Stimulated activated memory B cell treated with anti-CD40 and anti-IgM and Interleukin-4, amounts not matched to agents 10 μg/mL and 1 μg/mL and 100 μg/mL, for 72 hours (primary cell): ENCODE measurements around the gene FER1L5.

Experiments used
- ATAC-seq: fragments of 150-1000 bp; cut with Tn5 transposase; 2 replicates; pipeline ENCODE4 v1.10.0; 2021
- H3K27ac Mint-ChIP-seq: one replicate; pipeline ENCODE4 v1.8.0; 2022; ENCODE audit warnings: mild to moderate bottlenecking, mixed read lengths
- H3K27me3 Mint-ChIP-seq: one replicate; pipeline ENCODE4 v1.8.0; 2022; ENCODE audit warnings: mixed read lengths
- H3K36me3 Mint-ChIP-seq: one replicate; pipeline ENCODE4 v1.8.0; 2022; ENCODE audit warnings: mixed read lengths
- H3K4me1 Mint-ChIP-seq: one replicate; pipeline ENCODE4 v1.8.0; 2022; ENCODE audit warnings: mixed read lengths
- H3K4me3 Mint-ChIP-seq: one replicate; pipeline ENCODE4 v1.8.0; 2022; ENCODE audit warnings: mild to moderate bottlenecking, moderate library complexity, mixed read lengths
- H3K9me3 Mint-ChIP-seq: one replicate; pipeline ENCODE4 v1.8.0; 2022; ENCODE audit warnings: mixed read lengths

Gene FER1L5

GRCh38 chr2:96683972-96684820 lies 41.6 kb downstream of the FER1L5 start:
- Mint-ChIP-seq H3K27ac (no peak overlapping the region), H3K36me3 (no peaks in the 10 kb centered on the region), H3K9me3 (no peaks in the 10 kb centered on the region), H3K4me3 (no peak overlapping the region), H3K4me1 (no peaks in the 10 kb centered on the region), H3K27me3 (peaks cover 43% of the 10 kb centered on the region)
- ATAC-seq: no peak

GRCh38 chr2:96684883-96685576 lies 42.5 kb downstream of the FER1L5 start:
- no peak overlapping the region for H3K4me3 Mint-ChIP-seq
- H3K27ac Mint-ChIP-seq: no peak overlapping the region
- no peaks in the 10 kb centered on the region for H3K9me3 Mint-ChIP-seq
- peaks cover 41% of the 10 kb centered on the region for H3K27me3 Mint-ChIP-seq
- ATAC-seq: no peak
- no peaks in the 10 kb centered on the region for H3K36me3 Mint-ChIP-seq
- H3K4me1 Mint-ChIP-seq: no peaks in the 10 kb centered on the region

GRCh38 chr2:96685577-96686459 lies 43.3 kb downstream of the FER1L5 start:
- ATAC-seq: no peak
- no peaks in the 10 kb centered on the region for H3K36me3 Mint-ChIP-seq
- no peak overlapping the region for H3K4me3 Mint-ChIP-seq
- H3K4me1 Mint-ChIP-seq: no peaks in the 10 kb centered on the region
- peaks cover 34% of the 10 kb centered on the region for H3K27me3 Mint-ChIP-seq
- no peaks in the 10 kb centered on the region for H3K9me3 Mint-ChIP-seq
- H3K27ac Mint-ChIP-seq: no peak overlapping the region

GRCh38 chr2:96687266-96687665 lies 44.7 kb downstream of the FER1L5 start:
- ATAC-seq: no peak
- H3K27me3 Mint-ChIP-seq: peaks cover 34% of the 10 kb centered on the region
- H3K4me1 Mint-ChIP-seq: no peaks in the 10 kb centered on the region
- H3K4me3 Mint-ChIP-seq: no peak overlapping the region
- H3K36me3 Mint-ChIP-seq: no peaks in the 10 kb centered on the region
- H3K27ac Mint-ChIP-seq: no peak overlapping the region
- no peaks in the 10 kb centered on the region for H3K9me3 Mint-ChIP-seq

GRCh38 chr2:96687711-96688640 lies 45.4 kb downstream of the FER1L5 start:
- ATAC-seq: no peak
- Mint-ChIP-seq H3K9me3 (no peaks in the 10 kb centered on the region), H3K4me1 (no peaks in the 10 kb centered on the region), H3K36me3 (no peaks in the 10 kb centered on the region), H3K27me3 (peaks cover 34% of the 10 kb centered on the region), H3K4me3 (no peak overlapping the region), H3K27ac (no peak overlapping the region)

GRCh38 chr2:96688649-96689430 lies 46.3 kb downstream of the FER1L5 start:
- Mint-ChIP-seq H3K27ac (no peak overlapping the region), H3K36me3 (no peaks in the 10 kb centered on the region), H3K9me3 (no peaks in the 10 kb centered on the region), H3K27me3 (peaks cover 34% of the 10 kb centered on the region), H3K4me3 (no peak overlapping the region), H3K4me1 (no peaks in the 10 kb centered on the region)
- no peak for ATAC-seq

GRCh38 chr2:96689431-96689991 lies 46.9 kb downstream of the FER1L5 start:
- peaks cover 27% of the 10 kb centered on the region for H3K27me3 Mint-ChIP-seq
- no peaks in the 10 kb centered on the region for H3K9me3 Mint-ChIP-seq
- no peak for ATAC-seq
- no peak overlapping the region for H3K27ac Mint-ChIP-seq
- H3K4me3 Mint-ChIP-seq: no peak overlapping the region
- no peaks in the 10 kb centered on the region for H3K36me3 Mint-ChIP-seq
- no peaks in the 10 kb centered on the region for H3K4me1 Mint-ChIP-seq

GRCh38 chr2:96690306-96691021 lies 47.9 kb downstream of the FER1L5 start:
- H3K36me3 Mint-ChIP-seq: no peaks in the 10 kb centered on the region
- H3K9me3 Mint-ChIP-seq: no peaks in the 10 kb centered on the region
- H3K27me3 Mint-ChIP-seq: peaks cover 19% of the 10 kb centered on the region
- H3K4me1 Mint-ChIP-seq: no peaks in the 10 kb centered on the region
- ATAC-seq: no peak
- H3K27ac Mint-ChIP-seq: no peak overlapping the region
- H3K4me3 Mint-ChIP-seq: no peak overlapping the region

GRCh38 chr2:96691022-96691612 lies 48.6 kb downstream of the FER1L5 start:
- H3K9me3 Mint-ChIP-seq: no peaks in the 10 kb centered on the region
- H3K36me3 Mint-ChIP-seq: no peaks in the 10 kb centered on the region
- H3K4me3 Mint-ChIP-seq: no peak overlapping the region
- no peaks in the 10 kb centered on the region for H3K4me1 Mint-ChIP-seq
- ATAC-seq: no peak
- H3K27me3 Mint-ChIP-seq: peaks cover 13% of the 10 kb centered on the region
- H3K27ac Mint-ChIP-seq: no peak overlapping the region

GRCh38 chr2:96692094-96692971 lies 49.8 kb downstream of the FER1L5 start:
- peaks cover 2% of the 10 kb centered on the region for H3K27me3 Mint-ChIP-seq
- no peaks in the 10 kb centered on the region for H3K36me3 Mint-ChIP-seq
- no peak overlapping the region for H3K4me3 Mint-ChIP-seq
- no peaks in the 10 kb centered on the region for H3K4me1 Mint-ChIP-seq
- no peaks in the 10 kb centered on the region for H3K9me3 Mint-ChIP-seq
- no peak overlapping the region for H3K27ac Mint-ChIP-seq
- ATAC-seq: no peak

GRCh38 chr2:96693286-96694200 lies 51.0 kb downstream of the FER1L5 start:
- Mint-ChIP-seq H3K9me3 (no peaks in the 10 kb centered on the region), H3K4me3 (no peak overlapping the region), H3K36me3 (no peaks in the 10 kb centered on the region), H3K4me1 (no peaks in the 10 kb centered on the region), H3K27ac (no peak overlapping the region), H3K27me3 (no peaks in the 10 kb centered on the region)
- ATAC-seq: no peak
